ENCODE measurements around the gene AIMP1. TPM values are rescaled to one million over a fixed set of nuclear protein-coding genes. Genes with fewer than 3 reads are reported as not detected.

Gene AIMP1
- total and polyA plus RNA-seq, 2 of the 13 experiments (the other 11 are each of a cell fraction or from before 2014, with no cell fraction given): 28.6 to 82.9 TPM

GRCh38 chr4:106287353-106287969 lies 28.9 kb upstream of the AIMP1 start (continued):
- TF ChIP-seq, protein P1, sequence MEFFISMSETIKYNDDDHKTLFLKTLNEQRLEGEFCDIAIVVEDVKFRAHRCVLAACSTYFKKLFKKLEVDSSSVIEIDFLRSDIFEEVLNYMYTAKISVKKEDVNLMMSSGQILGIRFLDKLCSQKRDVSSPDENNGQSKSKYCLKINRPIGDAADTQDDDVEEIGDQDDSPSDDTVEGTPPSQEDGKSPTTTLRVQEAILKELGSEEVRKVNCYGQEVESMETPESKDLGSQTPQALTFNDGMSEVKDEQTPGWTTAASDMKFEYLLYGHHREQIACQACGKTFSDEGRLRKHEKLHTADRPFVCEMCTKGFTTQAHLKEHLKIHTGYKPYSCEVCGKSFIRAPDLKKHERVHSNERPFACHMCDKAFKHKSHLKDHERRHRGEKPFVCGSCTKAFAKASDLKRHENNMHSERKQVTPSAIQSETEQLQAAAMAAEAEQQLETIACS (CRISPR knock-in tag; IDR thresholded peaks at IDR 0.05): no peak
- no peak for TF ChIP-seq ZNF724P (CRISPR knock-in tag; IDR thresholded peaks at IDR 0.05; ENCODE audit: borderline replicate concordance)
- TF ChIP-seq PATZ1 (CRISPR knock-in tag; IDR thresholded peaks at IDR 0.05): peak; percentile 83
- 0 out of 2 replicates have a peak, but pooled peaks have one; percentile 41 for TF ChIP-seq ZNF564 (CRISPR knock-in tag; IDR thresholded peaks at IDR 0.05)
- TF ChIP-seq MIER2 (CRISPR knock-in tag; IDR thresholded peaks at IDR 0.05): peak; percentile 85
- TF ChIP-seq FOXP1 (IDR thresholded peaks at IDR 0.05): peak; percentile 82
- peak; percentile 99 for TF ChIP-seq FOXP1 (CRISPR knock-in tag; IDR thresholded peaks at IDR 0.05)
- TF ChIP-seq SAP130 (CRISPR knock-in tag; IDR thresholded peaks at IDR 0.05; ENCODE audit: low read depth): peak; percentile 96
- TF ChIP-seq, protein P2, sequence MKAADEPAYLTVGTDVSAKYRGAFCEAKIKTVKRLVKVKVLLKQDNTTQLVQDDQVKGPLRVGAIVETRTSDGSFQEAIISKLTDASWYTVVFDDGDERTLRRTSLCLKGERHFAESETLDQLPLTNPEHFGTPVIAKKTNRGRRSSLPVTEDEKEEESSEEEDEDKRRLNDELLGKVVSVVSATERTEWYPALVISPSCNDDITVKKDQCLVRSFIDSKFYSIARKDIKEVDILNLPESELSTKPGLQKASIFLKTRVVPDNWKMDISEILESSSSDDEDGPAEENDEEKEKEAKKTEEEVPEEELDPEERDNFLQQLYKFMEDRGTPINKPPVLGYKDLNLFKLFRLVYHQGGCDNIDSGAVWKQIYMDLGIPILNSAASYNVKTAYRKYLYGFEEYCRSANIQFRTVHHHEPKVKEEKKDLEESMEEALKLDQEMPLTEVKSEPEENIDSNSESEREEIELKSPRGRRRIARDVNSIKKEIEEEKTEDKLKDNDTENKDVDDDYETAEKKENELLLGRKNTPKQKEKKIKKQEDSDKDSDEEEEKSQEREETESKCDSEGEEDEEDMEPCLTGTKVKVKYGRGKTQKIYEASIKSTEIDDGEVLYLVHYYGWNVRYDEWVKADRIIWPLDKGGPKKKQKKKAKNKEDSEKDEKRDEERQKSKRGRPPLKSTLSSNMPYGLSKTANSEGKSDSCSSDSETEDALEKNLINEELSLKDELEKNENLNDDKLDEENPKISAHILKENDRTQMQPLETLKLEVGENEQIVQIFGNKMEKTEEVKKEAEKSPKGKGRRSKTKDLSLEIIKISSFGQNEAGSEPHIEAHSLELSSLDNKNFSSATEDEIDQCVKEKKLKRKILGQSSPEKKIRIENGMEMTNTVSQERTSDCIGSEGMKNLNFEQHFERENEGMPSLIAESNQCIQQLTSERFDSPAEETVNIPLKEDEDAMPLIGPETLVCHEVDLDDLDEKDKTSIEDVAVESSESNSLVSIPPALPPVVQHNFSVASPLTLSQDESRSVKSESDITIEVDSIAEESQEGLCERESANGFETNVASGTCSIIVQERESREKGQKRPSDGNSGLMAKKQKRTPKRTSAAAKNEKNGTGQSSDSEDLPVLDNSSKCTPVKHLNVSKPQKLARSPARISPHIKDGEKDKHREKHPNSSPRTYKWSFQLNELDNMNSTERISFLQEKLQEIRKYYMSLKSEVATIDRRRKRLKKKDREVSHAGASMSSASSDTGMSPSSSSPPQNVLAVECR (CRISPR knock-in tag; IDR thresholded peaks at IDR 0.05; ENCODE audit: borderline replicate concordance): peak; percentile 65; the same call in 1 of the 2 replicates
- TF ChIP-seq ZNF660 (CRISPR knock-in tag; IDR thresholded peaks at IDR 0.05; ENCODE audit: borderline replicate concordance, low read depth): no peak
- TF ChIP-seq NCOR1 (IDR thresholded peaks at IDR 0.05; ENCODE audit: borderline replicate concordance, low read length): peak; percentile 32; the same call in 1 of the 2 replicates
- TF ChIP-seq PPARG (CRISPR knock-in tag; conservative IDR thresholded peaks at IDR 0.05): peak; percentile 74; the same call in 1 of the 2 replicates
- TF ChIP-seq E2F2 (CRISPR knock-in tag; IDR thresholded peaks at IDR 0.05; ENCODE audit: borderline replicate concordance): no peak
- 0 out of 2 replicates have a peak, but pooled peaks have one; percentile 39 for TF ChIP-seq ZNF546 (CRISPR knock-in tag; conservative IDR thresholded peaks at IDR 0.05)
- TF ChIP-seq, protein P3, sequence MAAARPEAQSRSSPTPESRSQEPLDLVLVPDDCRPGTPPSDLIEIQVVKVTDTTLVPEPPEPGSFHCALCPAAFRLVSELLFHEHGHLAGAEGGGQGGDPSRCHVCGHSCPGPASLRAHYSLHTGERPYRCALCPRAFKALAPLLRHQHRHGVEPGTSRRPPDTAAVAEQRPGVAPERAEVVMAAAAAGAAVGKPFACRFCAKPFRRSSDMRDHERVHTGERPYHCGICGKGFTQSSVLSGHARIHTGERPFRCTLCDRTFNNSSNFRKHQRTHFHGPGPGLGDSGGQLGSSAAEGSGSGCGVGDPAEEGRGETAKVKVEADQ (CRISPR knock-in tag; IDR thresholded peaks at IDR 0.05; ENCODE audit: borderline replicate concordance): peak; percentile 63; the same call in 1 of the 2 replicates
- TF ChIP-seq SMARCE1 (IDR thresholded peaks at IDR 0.05; ENCODE audit: borderline replicate concordance): 0 out of 2 replicates have a peak, but pooled peaks have one; percentile 6
- TF ChIP-seq ZSCAN29 (CRISPR knock-in tag; conservative IDR thresholded peaks at IDR 0.05): peak; percentile 73; the same call in 1 of the 2 replicates
- TF ChIP-seq MAFK (conservative IDR thresholded peaks at IDR 0.05 in 1 of 2, IDR thresholded peaks at IDR 0.05 in 1 of 2; ENCODE audit: low read length in 2 of 2): peak; percentile 75 to 81
- no peak for TF ChIP-seq ZSCAN21 (CRISPR knock-in tag; IDR thresholded peaks at IDR 0.05; ENCODE audit: borderline replicate concordance)
- TF ChIP-seq SIX1 (CRISPR knock-in tag; IDR thresholded peaks at IDR 0.05; ENCODE audit: borderline replicate concordance): peak; percentile 92

Measured in HepG2 (cell line).